ENCODE measurements around the gene SYTL3. TPM values are rescaled to one million over a fixed set of nuclear protein-coding genes. Genes with fewer than 3 reads are reported as not detected.

The SYTL3 gene
- total and polyA plus RNA-seq, 2 donors (not counting 1 experiment from before 2014, with no cell fraction given) = 1.1 to 5.4 TPM

- no peaks in the 10 kb centered on the region for H3K27me3 ChIP-seq (replicated peaks in 1 of 4; ENCODE audit: control extremely low read depth in 1 of 4, control insufficient read depth in 3 of 4, insufficient read depth in 4 of 4, low read length in 3 of 4)
- peaks cover 96% of the 10 kb centered on the region for H3K79me2 ChIP-seq (ENCODE audit: control insufficient read depth, insufficient read depth, low read length)
- POLR2A ChIA-PET = interaction anchor here (0.6 to 0.8 kb wide), 3 partner anchors 65 to 86 kb away, joined by 3 read pairs; no protein-coding TSS in a partner anchor
- no peaks in the 10 kb centered on the region for H3K9me3 Mint-ChIP-seq (ENCODE audit: insufficient read depth)
- peak overlapping the region in 1 of 2 donors; percentile 66 for H3K27ac ChIP-seq (ENCODE audit: low read length in 2 of 2)
- CTCF ChIA-PET = interaction anchor here (0.7 to 1.8 kb wide), 10 partner anchors 9 to 171 kb away, joined by 3 to 11 read pairs (median 4); no protein-coding TSS in a partner anchor
- H3K36me3 ChIP-seq (replicated peaks in 1 of 2; ENCODE audit: control extremely low read depth in 1 of 2, control insufficient read depth in 1 of 2, extremely low read depth in 1 of 2, insufficient read depth in 2 of 2, low read length in 1 of 2) = peaks cover 8 to 35% of the 10 kb centered on the region in 2 experiments
- H4K20me1 ChIP-seq (ENCODE audit: control insufficient read depth, insufficient read depth, low read length, poor library complexity, severe bottlenecking) = peaks cover 62% of the 10 kb centered on the region
- H3K9me3 ChIP-seq (ENCODE audit: control extremely low read depth in 1 of 3, control insufficient read depth in 2 of 3, insufficient read depth in 1 of 3, low read length in 2 of 3) = peaks cover 0 to 5% (median 0%) of the 10 kb centered on the region in 3 donors
- no peak overlapping the region for H3K9ac ChIP-seq (ENCODE audit: low read length)
- no peaks in the 10 kb centered on the region for H3K27me3 Mint-ChIP-seq
- TF ChIP-seq, protein P1, sequence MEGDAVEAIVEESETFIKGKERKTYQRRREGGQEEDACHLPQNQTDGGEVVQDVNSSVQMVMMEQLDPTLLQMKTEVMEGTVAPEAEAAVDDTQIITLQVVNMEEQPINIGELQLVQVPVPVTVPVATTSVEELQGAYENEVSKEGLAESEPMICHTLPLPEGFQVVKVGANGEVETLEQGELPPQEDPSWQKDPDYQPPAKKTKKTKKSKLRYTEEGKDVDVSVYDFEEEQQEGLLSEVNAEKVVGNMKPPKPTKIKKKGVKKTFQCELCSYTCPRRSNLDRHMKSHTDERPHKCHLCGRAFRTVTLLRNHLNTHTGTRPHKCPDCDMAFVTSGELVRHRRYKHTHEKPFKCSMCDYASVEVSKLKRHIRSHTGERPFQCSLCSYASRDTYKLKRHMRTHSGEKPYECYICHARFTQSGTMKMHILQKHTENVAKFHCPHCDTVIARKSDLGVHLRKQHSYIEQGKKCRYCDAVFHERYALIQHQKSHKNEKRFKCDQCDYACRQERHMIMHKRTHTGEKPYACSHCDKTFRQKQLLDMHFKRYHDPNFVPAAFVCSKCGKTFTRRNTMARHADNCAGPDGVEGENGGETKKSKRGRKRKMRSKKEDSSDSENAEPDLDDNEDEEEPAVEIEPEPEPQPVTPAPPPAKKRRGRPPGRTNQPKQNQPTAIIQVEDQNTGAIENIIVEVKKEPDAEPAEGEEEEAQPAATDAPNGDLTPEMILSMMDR (IDR thresholded peaks at IDR 0.05) = no peak
- TF ChIP-seq EZH2 (IDR thresholded peaks at IDR 0.05; ENCODE audit: borderline replicate concordance, insufficient read depth, low read depth, low read length, poor library complexity, severe bottlenecking) = no peak
- ATAC-seq (ENCODE audit: low read depth) (no peak), DNase-seq (no peak)
- no peak overlapping the region for H2AFZ ChIP-seq (ENCODE audit: insufficient read depth, low read depth, low read length, poor library complexity, severe bottlenecking)
- peak overlapping the region; percentile 63 for H3K4me2 ChIP-seq (replicated peaks; ENCODE audit: low read depth, low read length, poor library complexity, severe bottlenecking)
- no peak overlapping the region for H3K4me3 ChIP-seq (ENCODE audit: control extremely low read depth in 1 of 5, extremely low read depth in 1 of 5, insufficient read depth in 1 of 5, low read depth in 2 of 5, low read length in 4 of 5)
- peaks cover 93% of the 10 kb centered on the region for H3K4me1 Mint-ChIP-seq
- intact Hi-C loops (cut with micrococcal nuclease) = loop anchor here (2.0 to 10.0 kb wide), 2 partner anchors 15 to 303 kb away; no protein-coding TSS in a partner anchor
- H3K4me1 ChIP-seq (ENCODE audit: control insufficient read depth in 2 of 2, insufficient read depth in 2 of 2, low read length in 2 of 2) = peaks cover 92 to 95% of the 10 kb centered on the region in 2 donors
- H3K4me3 Mint-ChIP-seq = peak overlapping the region; percentile 58
- peak overlapping the region; percentile 71 for H3K27ac Mint-ChIP-seq
- WGBS (ENCODE audit: insufficient coverage) = 95% methylated on average over 5 of the region's 7 CpGs
Observed at GRCh38 chr6:158801655-158802294, 151.9 kb downstream of the SYTL3 start.

DNA sequence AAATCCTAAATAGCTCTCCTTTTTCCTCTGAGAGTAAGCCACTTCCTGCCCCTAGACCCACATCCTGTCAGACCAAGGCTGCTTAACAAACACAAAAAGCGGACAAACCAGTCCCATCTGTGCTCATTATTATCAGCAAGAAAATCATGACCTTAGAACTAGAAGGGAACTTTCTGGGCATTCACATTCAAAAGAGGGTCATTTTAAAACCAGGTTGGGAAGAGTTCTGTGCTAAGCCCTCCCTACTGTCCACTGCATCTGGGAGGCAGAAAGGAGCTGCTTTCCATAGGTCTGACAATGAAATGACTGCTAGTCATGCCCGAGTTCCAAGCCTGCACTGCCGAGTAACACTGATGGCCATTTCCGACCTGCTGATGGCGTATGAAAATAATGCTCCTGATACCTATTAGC, 153.9 kb downstream of the SYTL3 start:
- WGBS (ENCODE audit: insufficient coverage) = 0% methylated on average over 3 of the region's 5 CpGs
- H3K4me3 Mint-ChIP-seq = peak overlapping the region; percentile 73
- H3K27ac Mint-ChIP-seq = peak overlapping the region; percentile 79
- peaks cover 4 to 37% of the 10 kb centered on the region in 2 experiments for H3K36me3 ChIP-seq (replicated peaks in 1 of 2; ENCODE audit: control extremely low read depth in 1 of 2, control insufficient read depth in 1 of 2, extremely low read depth in 1 of 2, insufficient read depth in 2 of 2, low read length in 1 of 2)
- no peaks in the 10 kb centered on the region for H3K9me3 Mint-ChIP-seq (ENCODE audit: insufficient read depth)
- peak overlapping the region; percentile 80 to 88 for H3K27ac ChIP-seq (ENCODE audit: low read length in 2 of 2)
- no peaks in the 10 kb centered on the region for H3K9me3 ChIP-seq (ENCODE audit: control extremely low read depth in 1 of 3, control insufficient read depth in 2 of 3, insufficient read depth in 1 of 3, low read length in 2 of 3)
- ChIA-PET CTCF (interaction anchor here (0.7 to 1.4 kb wide), 11 partner anchors 10 to 331 kb away, joined by 3 to 5 read pairs (median 4); no protein-coding TSS in a partner anchor), POLR2A (interaction anchor here (0.6 to 1.4 kb wide), 5 partner anchors 9 to 136 kb away, joined by 3 to 9 read pairs (median 3); no protein-coding TSS in a partner anchor)
- H2AFZ ChIP-seq (ENCODE audit: insufficient read depth, low read depth, low read length, poor library complexity, severe bottlenecking) = no peak overlapping the region
- H3K4me1 Mint-ChIP-seq = peaks cover 93% of the 10 kb centered on the region
- H3K9ac ChIP-seq (ENCODE audit: low read length) = peak overlapping the region; percentile 62
- no peaks in the 10 kb centered on the region for H3K27me3 ChIP-seq (replicated peaks in 1 of 4; ENCODE audit: control extremely low read depth in 1 of 4, control insufficient read depth in 3 of 4, insufficient read depth in 4 of 4, low read length in 3 of 4)
- H4K20me1 ChIP-seq (ENCODE audit: control insufficient read depth, insufficient read depth, low read length, poor library complexity, severe bottlenecking) = peaks cover 57% of the 10 kb centered on the region
- H3K27me3 Mint-ChIP-seq = no peaks in the 10 kb centered on the region
- ATAC-seq (ENCODE audit: low read depth) (peak; percentile 50), DNase-seq (peak; percentile 65)
- H3K4me2 ChIP-seq (replicated peaks; ENCODE audit: low read depth, low read length, poor library complexity, severe bottlenecking) = peak overlapping the region; percentile 77
- intact Hi-C loops (cut with micrococcal nuclease) = loop anchor here (2.0 to 10.0 kb wide), 2 partner anchors 13 to 301 kb away; no protein-coding TSS in a partner anchor
- H3K4me1 ChIP-seq (ENCODE audit: control insufficient read depth in 2 of 2, insufficient read depth in 2 of 2, low read length in 2 of 2) = peaks cover 95% of the 10 kb centered on the region in 2 donors
- H3K4me3 ChIP-seq (ENCODE audit: control extremely low read depth in 1 of 5, extremely low read depth in 1 of 5, insufficient read depth in 1 of 5, low read depth in 2 of 5, low read length in 4 of 5) = peak overlapping the region; percentile 21 to 63 (median 40)
- peaks cover 96% of the 10 kb centered on the region for H3K79me2 ChIP-seq (ENCODE audit: control insufficient read depth, insufficient read depth, low read length)
- TF ChIP-seq EZH2 (IDR thresholded peaks at IDR 0.05; ENCODE audit: borderline replicate concordance, insufficient read depth, low read depth, low read length, poor library complexity, severe bottlenecking) = no peak
- TF ChIP-seq, protein P1 (IDR thresholded peaks at IDR 0.05) = no peak

Measured in B cell (primary cell).